ENCODE measurements around the gene ZFAND6.

Gene ZFAND6

DNA sequence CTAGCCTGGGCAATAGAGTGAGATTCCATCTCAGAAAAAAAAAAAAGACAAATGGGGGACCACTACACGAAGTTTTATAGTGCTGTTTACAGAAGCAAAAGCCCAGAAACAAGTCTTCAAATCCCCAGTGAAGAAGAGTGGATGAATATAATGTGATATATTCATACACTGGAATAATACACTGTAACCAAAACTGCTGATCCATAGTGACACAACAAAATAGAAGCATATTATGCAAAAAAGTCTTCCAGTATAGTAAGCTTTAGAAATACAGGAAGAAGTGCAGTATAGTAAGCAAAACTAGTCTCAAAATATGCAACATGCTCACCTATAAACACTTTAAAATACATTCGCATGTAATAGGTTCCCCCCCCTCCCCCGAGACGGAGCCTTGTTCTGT lies 81.4 kb downstream of the ZFAND6 start:
- no peak for ATAC-seq
- TF ChIP-seq ISL1 (CRISPR knock-in tag; IDR thresholded peaks at IDR 0.05) (no peak), ESRRG (CRISPR knock-in tag; IDR thresholded peaks at IDR 0.05) (no peak), ZC3H10 (CRISPR knock-in tag; IDR thresholded peaks at IDR 0.05) (no peak), ZNF565 (CRISPR knock-in tag; conservative IDR thresholded peaks at IDR 0.05; ENCODE audit: low read depth) (no peak), TCF4 (CRISPR knock-in tag; IDR thresholded peaks at IDR 0.05; ENCODE audit: borderline replicate concordance) (no peak), OSR1 (CRISPR knock-in tag; IDR thresholded peaks at IDR 0.05) (no peak), BACH2 (CRISPR knock-in tag; IDR thresholded peaks at IDR 0.05; ENCODE audit: borderline replicate concordance) (no peak), SNAI2 (CRISPR knock-in tag; IDR thresholded peaks at IDR 0.05) (no peak), ZFP30 (CRISPR knock-in tag; IDR thresholded peaks at IDR 0.05) (no peak), TOX (CRISPR knock-in tag; IDR thresholded peaks at IDR 0.05; ENCODE audit: borderline replicate concordance) (no peak), ARNTL (CRISPR knock-in tag; IDR thresholded peaks at IDR 0.05; ENCODE audit: borderline replicate concordance, low read depth) (no peak), CSDC2 (CRISPR knock-in tag; IDR thresholded peaks at IDR 0.05) (no peak), ZNF70 (CRISPR knock-in tag; IDR thresholded peaks at IDR 0.05) (no peak), PPARA (CRISPR knock-in tag; IDR thresholded peaks at IDR 0.05; ENCODE audit: borderline replicate concordance) (no peak), RARB (CRISPR knock-in tag; IDR thresholded peaks at IDR 0.05) (no peak)
- TF ChIP-seq, protein P1, sequence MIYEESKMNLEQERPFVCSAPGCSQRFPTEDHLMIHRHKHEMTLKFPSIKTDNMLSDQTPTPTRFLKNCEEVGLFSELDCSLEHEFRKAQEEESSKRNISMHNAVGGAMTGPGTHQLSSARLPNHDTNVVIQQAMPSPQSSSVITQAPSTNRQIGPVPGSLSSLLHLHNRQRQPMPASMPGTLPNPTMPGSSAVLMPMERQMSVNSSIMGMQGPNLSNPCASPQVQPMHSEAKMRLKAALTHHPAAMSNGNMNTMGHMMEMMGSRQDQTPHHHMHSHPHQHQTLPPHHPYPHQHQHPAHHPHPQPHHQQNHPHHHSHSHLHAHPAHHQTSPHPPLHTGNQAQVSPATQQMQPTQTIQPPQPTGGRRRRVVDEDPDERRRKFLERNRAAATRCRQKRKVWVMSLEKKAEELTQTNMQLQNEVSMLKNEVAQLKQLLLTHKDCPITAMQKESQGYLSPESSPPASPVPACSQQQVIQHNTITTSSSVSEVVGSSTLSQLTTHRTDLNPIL (CRISPR knock-in tag; IDR thresholded peaks at IDR 0.05; ENCODE audit: low read depth) = no peak
- TF ChIP-seq, protein P2, sequence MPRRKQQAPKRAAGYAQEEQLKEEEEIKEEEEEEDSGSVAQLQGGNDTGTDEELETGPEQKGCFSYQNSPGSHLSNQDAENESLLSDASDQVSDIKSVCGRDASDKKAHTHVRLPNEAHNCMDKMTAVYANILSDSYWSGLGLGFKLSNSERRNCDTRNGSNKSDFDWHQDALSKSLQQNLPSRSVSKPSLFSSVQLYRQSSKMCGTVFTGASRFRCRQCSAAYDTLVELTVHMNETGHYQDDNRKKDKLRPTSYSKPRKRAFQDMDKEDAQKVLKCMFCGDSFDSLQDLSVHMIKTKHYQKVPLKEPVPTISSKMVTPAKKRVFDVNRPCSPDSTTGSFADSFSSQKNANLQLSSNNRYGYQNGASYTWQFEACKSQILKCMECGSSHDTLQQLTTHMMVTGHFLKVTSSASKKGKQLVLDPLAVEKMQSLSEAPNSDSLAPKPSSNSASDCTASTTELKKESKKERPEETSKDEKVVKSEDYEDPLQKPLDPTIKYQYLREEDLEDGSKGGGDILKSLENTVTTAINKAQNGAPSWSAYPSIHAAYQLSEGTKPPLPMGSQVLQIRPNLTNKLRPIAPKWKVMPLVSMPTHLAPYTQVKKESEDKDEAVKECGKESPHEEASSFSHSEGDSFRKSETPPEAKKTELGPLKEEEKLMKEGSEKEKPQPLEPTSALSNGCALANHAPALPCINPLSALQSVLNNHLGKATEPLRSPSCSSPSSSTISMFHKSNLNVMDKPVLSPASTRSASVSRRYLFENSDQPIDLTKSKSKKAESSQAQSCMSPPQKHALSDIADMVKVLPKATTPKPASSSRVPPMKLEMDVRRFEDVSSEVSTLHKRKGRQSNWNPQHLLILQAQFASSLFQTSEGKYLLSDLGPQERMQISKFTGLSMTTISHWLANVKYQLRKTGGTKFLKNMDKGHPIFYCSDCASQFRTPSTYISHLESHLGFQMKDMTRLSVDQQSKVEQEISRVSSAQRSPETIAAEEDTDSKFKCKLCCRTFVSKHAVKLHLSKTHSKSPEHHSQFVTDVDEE (CRISPR knock-in tag; IDR thresholded peaks at IDR 0.05) = no peak
- TF ChIP-seq, protein P3, sequence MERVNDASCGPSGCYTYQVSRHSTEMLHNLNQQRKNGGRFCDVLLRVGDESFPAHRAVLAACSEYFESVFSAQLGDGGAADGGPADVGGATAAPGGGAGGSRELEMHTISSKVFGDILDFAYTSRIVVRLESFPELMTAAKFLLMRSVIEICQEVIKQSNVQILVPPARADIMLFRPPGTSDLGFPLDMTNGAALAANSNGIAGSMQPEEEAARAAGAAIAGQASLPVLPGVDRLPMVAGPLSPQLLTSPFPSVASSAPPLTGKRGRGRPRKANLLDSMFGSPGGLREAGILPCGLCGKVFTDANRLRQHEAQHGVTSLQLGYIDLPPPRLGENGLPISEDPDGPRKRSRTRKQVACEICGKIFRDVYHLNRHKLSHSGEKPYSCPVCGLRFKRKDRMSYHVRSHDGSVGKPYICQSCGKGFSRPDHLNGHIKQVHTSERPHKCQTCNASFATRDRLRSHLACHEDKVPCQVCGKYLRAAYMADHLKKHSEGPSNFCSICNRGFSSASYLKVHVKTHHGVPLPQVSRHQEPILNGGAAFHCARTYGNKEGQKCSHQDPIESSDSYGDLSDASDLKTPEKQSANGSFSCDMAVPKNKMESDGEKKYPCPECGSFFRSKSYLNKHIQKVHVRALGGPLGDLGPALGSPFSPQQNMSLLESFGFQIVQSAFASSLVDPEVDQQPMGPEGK (CRISPR knock-in tag; IDR thresholded peaks at IDR 0.05; ENCODE audit: borderline replicate concordance) = no peak
- TF ChIP-seq, protein P4, sequence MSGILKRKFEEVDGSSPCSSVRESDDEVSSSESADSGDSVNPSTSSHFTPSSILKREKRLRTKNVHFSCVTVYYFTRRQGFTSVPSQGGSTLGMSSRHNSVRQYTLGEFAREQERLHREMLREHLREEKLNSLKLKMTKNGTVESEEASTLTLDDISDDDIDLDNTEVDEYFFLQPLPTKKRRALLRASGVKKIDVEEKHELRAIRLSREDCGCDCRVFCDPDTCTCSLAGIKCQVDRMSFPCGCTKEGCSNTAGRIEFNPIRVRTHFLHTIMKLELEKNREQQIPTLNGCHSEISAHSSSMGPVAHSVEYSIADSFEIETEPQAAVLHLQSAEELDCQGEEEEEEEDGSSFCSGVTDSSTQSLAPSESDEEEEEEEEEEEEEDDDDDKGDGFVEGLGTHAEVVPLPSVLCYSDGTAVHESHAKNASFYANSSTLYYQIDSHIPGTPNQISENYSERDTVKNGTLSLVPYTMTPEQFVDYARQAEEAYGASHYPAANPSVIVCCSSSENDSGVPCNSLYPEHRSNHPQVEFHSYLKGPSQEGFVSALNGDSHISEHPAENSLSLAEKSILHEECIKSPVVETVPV (CRISPR knock-in tag; IDR thresholded peaks at IDR 0.05) = no peak
- TF ChIP-seq, protein P5, sequence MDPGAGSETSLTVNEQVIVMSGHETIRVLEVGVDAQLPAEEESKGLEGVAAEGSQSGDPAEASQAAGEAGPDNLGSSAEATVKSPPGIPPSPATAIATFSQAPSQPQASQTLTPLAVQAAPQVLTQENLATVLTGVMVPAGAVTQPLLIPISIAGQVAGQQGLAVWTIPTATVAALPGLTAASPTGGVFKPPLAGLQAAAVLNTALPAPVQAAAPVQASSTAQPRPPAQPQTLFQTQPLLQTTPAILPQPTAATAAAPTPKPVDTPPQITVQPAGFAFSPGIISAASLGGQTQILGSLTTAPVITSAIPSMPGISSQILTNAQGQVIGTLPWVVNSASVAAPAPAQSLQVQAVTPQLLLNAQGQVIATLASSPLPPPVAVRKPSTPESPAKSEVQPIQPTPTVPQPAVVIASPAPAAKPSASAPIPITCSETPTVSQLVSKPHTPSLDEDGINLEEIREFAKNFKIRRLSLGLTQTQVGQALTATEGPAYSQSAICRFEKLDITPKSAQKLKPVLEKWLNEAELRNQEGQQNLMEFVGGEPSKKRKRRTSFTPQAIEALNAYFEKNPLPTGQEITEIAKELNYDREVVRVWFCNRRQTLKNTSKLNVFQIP (CRISPR knock-in tag; IDR thresholded peaks at IDR 0.05; ENCODE audit: borderline replicate concordance, low read depth) = no peak

DNA sequence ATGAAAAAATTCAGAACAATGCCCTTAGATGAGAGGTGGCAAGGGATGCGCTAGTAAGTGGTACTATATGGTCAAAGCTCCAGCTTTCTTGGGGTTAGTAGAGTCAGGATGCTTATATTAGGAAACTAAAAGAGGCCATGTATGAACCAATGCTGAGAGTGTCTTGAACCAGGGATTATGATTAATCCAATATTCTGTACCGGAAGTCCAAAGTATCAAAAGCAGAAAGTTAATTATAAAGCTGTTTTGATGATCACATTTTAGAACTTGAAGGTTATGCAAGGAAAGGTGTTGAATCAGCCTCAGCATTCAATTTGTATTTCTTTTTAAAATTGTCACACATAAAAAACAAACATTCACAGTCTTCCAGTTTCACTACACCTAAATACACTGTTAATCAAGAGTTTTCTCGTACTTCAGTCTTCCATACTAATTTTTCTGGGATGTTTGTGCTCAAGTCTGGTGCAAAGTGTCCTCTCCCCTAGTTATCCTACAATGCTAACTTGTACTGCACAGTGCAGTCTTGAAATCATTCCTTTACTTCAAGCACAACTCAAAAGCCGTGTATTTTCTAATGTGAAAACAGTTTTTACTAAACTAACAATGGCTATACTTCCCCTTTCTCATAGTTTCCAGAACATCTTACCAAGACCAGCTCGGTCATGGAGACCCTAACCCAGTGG lies 82.6 kb downstream of the ZFAND6 start:
- TF ChIP-seq TOX (CRISPR knock-in tag; IDR thresholded peaks at IDR 0.05; ENCODE audit: borderline replicate concordance) = no peak
- TF ChIP-seq, protein P1 (CRISPR knock-in tag; IDR thresholded peaks at IDR 0.05; ENCODE audit: low read depth) = no peak
- ATAC-seq = no peak

Measured in SK-N-SH treated with all-trans-retinoic acid at 6 μM for 48 hours (cell line).